Psoas muscle (tissue), 8 donors: ENCODE results near the gene FNDC1. TPM values are rescaled to one million over a fixed set of nuclear protein-coding genes. Genes with fewer than 3 reads are reported as not detected.

ENCODE experiments used
- ATAC-seq, 4 donors: fragments of 200-7000 bp; cut with Tn5 transposase; one replicate each; pipeline ENCODE4 v1.9.1; 2020; ENCODE audit warnings: moderate library complexity in 3 of 4, mild to moderate bottlenecking in 2 of 4
- DNase-seq, 2 donors: peaks; one replicate each; pipeline ENCODE4 v3.0.0-alpha.2; 2020
- H3K27ac ChIP-seq: fragments of 200-600 bp; one replicate; pipeline ENCODE4 v1.8.0; 2022
- H3K27me3 ChIP-seq, 3 donors: fragments of 200-600 bp in 1 of 3; one replicate each; pipeline versions ENCODE4 v1.6.1 to v1.8.0; 2013 to 2022; ENCODE audit warnings: low read length in 2 of 3, mild to moderate bottlenecking in 2 of 3, moderate library complexity in 1 of 3; ENCODE audit not compliant: insufficient read depth in 3 of 3
- H3K36me3 ChIP-seq, 2 donors: fragments of 200-600 bp in 1 of 2; one replicate each; pipeline versions ENCODE4 v1.6.1 to v1.8.0; 2013 to 2022; ENCODE audit warnings: low read depth in 1 of 2, mild to moderate bottlenecking in 1 of 2, moderate library complexity in 1 of 2; ENCODE audit not compliant: insufficient read depth in 1 of 2
- H3K4me1 ChIP-seq: fragments of 200-600 bp; one replicate; pipeline ENCODE4 v1.8.0; 2022
- H3K4me3 ChIP-seq: fragments of 200-600 bp; one replicate; pipeline ENCODE4 v1.8.0; 2022; ENCODE audit warnings: mild to moderate bottlenecking
- H3K9me3 ChIP-seq: fragments of 200-600 bp; one replicate; pipeline ENCODE4 v1.8.0; 2022
- WGBS, 3 donors: extraction: QIAGEN DNeasy Blood & Tissue Kit; methylation state at CpG; one replicate each; pipeline versions ENCODE4 v1.1.6 to v1.1.7; 2013; 5-methylcytosine and 5-hydroxymethylcytosine counted together
- intact Hi-C, 2 donors: fragments of 100-400 bp; cut with DNase I; formaldehyde crosslinking; loops; one replicate each; pipeline versions ENCODE4 v1.11.0 to v1.14.2; 2022
- polyA plus RNA-seq, 3 donors: library from polyadenylated mRNA; stranded (reverse); fragments of 200-250 nt; gene quantifications; one replicate each; pipeline ENCODE4 v1.2.3, GENCODE V29; 2013
- total RNA-seq, 4 donors: library from RNA; stranded (reverse); fragmentation: NEBNext Ultra II Directional in 2 of 4; extraction: Animal tissue kit (Norgen Biotek cat#: 25700) in 2 of 4; gene quantifications; one replicate each; pipeline versions ENCODE4 v1.2.1 to v1.2.4, GENCODE V29; 2021 to 2023
- TF ChIP-seq, protein P1 (sequence below): fragments of 200-600 bp; IDR thresholded peaks from one replicate; pipeline ENCODE4 v1.8.0; 2022; ENCODE audit warnings: antibody characterized with exemption
- donor health status: healthy with polysubstance abuse.
- donor health status: DM: no; HTN: no; CAD: no; lungs with moderate emphysema.
- donor health status: Bipolar disorder and iron deficiency.
- donor health status: healthy.
- donor health status: DM: yes; HTN: yes; CAD: no.
- donor health status: DM: no; HTN: no; CAD: no.
- donor health status: DM: no; HTN: no; CAD: no.
- donor health status: DM: yes; HTN: yes; CAD: no.

The FNDC1 gene
- total and polyA plus RNA-seq, 7 donors: 0.06 to 0.99 (median 0.29) TPM

DNA sequence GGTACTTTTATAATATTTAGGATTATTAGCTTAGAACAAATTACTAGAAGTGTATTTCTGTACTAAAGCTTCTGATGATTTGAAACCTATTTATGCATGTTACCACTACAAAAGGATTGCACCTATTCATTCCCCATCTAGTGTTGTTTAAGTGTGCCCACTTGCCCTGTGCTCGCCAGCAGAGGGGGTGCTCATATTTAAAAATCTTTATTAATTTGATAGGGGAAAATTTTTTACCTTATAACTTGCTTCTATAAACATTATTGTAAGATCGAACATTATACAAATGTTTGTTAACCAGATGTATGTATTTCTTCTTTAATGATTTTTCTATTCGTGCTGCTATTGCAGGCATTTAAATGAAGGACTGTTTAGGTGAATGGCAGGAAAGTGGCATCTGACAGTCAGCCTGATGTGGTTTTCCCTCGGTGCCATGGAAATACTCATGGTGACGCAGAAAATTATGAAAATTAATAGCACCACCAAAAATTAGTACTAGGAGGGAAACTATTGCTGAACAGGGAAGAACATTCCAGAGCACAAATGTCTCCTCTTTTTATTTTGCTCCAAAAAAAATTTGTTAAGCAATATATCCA, 44.1 kb upstream of the FNDC1 start:
- Histone ChIP-seq H3K4me1 (peaks cover 30% of the 10 kb centered on the region), H3K9me3 (no peaks in the 10 kb centered on the region), H3K27me3 (no peaks in the 10 kb centered on the region), H3K36me3 (no peaks in the 10 kb centered on the region), H3K27ac (peak overlapping the region; percentile 78), H3K4me3 (no peak overlapping the region)
- intact Hi-C loops: no loop called here
- 76 to 78% (median 77%) methylated on average over 5 of the region's 5 CpGs for WGBS, 3 donors
- ATAC-seq: no peak
- TF ChIP-seq, protein P1, sequence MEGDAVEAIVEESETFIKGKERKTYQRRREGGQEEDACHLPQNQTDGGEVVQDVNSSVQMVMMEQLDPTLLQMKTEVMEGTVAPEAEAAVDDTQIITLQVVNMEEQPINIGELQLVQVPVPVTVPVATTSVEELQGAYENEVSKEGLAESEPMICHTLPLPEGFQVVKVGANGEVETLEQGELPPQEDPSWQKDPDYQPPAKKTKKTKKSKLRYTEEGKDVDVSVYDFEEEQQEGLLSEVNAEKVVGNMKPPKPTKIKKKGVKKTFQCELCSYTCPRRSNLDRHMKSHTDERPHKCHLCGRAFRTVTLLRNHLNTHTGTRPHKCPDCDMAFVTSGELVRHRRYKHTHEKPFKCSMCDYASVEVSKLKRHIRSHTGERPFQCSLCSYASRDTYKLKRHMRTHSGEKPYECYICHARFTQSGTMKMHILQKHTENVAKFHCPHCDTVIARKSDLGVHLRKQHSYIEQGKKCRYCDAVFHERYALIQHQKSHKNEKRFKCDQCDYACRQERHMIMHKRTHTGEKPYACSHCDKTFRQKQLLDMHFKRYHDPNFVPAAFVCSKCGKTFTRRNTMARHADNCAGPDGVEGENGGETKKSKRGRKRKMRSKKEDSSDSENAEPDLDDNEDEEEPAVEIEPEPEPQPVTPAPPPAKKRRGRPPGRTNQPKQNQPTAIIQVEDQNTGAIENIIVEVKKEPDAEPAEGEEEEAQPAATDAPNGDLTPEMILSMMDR: peak; percentile 28
- no peak for DNase-seq

DNA sequence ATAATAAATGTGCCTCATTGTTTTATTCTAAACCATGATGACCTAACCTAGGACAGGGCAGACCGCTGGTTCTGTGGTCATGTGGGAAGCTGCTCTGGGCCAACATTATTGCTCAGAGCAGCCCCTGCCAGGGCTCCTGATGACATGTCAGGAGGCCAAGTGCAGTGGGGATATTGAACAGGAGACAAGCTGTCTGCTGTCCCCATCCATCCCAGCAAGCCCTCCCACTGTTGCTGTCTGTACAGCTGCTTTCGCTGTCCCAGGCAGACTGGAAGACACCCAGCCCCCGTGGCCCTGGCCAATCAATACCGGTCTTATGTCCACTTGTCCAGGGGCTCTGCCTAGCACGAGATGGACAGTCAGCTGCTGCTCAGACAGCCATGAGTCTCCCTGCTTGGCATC, 43.2 kb upstream of the FNDC1 start:
- DNase-seq (peak; percentile 70 to 84), ATAC-seq (peak; percentile 82 to 89 (median 86))
- Histone ChIP-seq H3K4me3 (no peak overlapping the region), H3K4me1 (peaks cover 30% of the 10 kb centered on the region), H3K27me3 (no peaks in the 10 kb centered on the region), H3K27ac (peak overlapping the region; percentile 78), H3K9me3 (no peaks in the 10 kb centered on the region), H3K36me3 (no peaks in the 10 kb centered on the region)
- 16 to 26% (median 21%) methylated on average over 5 of the region's 5 CpGs for WGBS, 3 donors
- TF ChIP-seq, protein P1: no peak
- intact Hi-C loops: no loop called here

DNA sequence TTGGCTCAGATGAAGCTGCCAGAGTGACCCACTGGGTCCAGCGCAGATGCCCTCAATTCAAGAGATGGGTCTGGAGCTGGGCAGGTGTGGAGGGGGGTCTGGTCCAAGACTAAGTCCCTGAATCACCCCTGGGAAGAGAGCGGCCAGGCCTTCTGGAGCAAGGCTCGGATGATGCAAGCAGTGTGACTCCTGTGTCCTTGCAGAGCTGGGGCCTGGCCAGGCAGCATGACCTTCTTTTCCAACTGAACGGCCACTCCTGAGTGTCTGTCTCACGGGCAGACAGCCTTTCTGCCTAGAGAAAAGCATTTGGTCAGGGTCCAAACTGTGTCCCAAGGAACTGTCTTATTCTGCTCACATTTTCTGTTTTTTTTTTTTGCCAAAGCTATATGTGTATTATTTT, 42.6 kb upstream of the FNDC1 start:
- Histone ChIP-seq H3K36me3 (no peaks in the 10 kb centered on the region), H3K27ac (peak overlapping the region; percentile 78), H3K27me3 (no peaks in the 10 kb centered on the region), H3K9me3 (no peaks in the 10 kb centered on the region), H3K4me3 (no peak overlapping the region), H3K4me1 (peaks cover 25% of the 10 kb centered on the region)
- TF ChIP-seq, protein P1: no peak
- WGBS, 3 donors: 21 to 41% (median 25%) methylated on average over 5 of the region's 5 CpGs
- intact Hi-C loops: no loop called here
- ATAC-seq (peak; percentile 80 to 91 (median 86)), DNase-seq (peak; percentile 71 to 86)

DNA sequence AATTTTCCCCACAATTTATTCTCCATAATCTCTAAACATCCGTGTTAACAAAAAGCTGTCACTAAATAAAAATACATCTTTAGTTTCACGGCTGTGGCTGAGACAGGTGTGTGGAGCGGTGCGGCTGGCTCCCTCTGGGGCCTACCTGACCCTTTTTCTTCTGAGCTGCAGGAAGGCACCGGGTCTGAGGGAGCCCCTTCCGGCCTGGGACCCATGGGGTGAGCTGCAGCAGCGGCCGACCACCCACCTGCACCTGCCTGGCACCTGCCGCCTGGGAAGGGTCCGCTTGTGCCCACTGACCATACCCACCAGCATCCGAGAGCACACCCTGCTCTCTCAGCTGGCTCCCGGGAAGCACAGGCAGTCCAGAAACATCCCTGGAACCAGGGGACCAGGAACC, 41.5 kb upstream of the FNDC1 start:
- Histone ChIP-seq H3K9me3 (no peaks in the 10 kb centered on the region), H3K4me1 (peaks cover 18% of the 10 kb centered on the region), H3K27me3 (no peaks in the 10 kb centered on the region), H3K36me3 (no peaks in the 10 kb centered on the region), H3K4me3 (no peak overlapping the region), H3K27ac (peak overlapping the region; percentile 78)
- TF ChIP-seq, protein P1: no peak
- ATAC-seq (no peak), DNase-seq (no peak)
- 86 to 94% (median 90%) methylated on average over 12 of the region's 12 CpGs for WGBS, 3 donors
- intact Hi-C loops: no loop called here

DNA sequence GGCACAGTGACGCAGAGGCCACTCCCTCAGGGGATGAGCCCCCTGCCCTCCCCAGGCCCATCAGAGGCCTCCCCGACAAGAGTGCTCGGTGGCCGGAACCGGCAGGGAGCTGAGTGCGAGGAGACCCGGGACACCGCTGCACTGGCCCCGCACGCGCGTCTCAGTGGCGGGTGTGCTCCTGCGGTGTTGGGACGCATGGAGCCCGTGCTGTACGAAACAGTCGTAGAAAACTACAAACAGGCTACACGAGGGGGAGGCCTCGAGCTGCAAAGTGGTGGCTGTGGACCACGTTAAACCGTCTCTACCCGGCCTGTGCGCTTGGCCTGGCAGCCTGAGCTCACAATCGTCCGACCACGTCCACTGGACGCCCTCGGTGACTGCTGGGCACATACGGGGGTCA, 40.2 kb upstream of the FNDC1 start:
- TF ChIP-seq, protein P1: no peak
- H3K9me3 ChIP-seq: no peaks in the 10 kb centered on the region
- no peak for ATAC-seq
- peaks cover 18% of the 10 kb centered on the region for H3K4me1 ChIP-seq
- intact Hi-C loops: no loop called here
- H3K36me3 ChIP-seq: no peaks in the 10 kb centered on the region
- H3K27ac ChIP-seq: no peak overlapping the region
- H3K4me3 ChIP-seq: no peak overlapping the region
- WGBS, 3 donors: 95 to 98% (median 98%) methylated on average over 29 to 30 of the region's 30 CpGs
- no peaks in the 10 kb centered on the region for H3K27me3 ChIP-seq
- DNase-seq: no peak
